H1 (cell line): Measurements from ENCODE around the gene AMIGO2. TPM values are rescaled to one million over a fixed set of nuclear protein-coding genes. Genes with fewer than 3 reads are reported as not detected.

Experiments used
- CHD7 ChIP-seq: fragments of 300-600 bp; sonication (generic); IDR thresholded peaks from 2 replicates; pipeline ENCODE4 v1.7.1; 2012; ENCODE audit warnings: low read length, moderate library complexity, mild to moderate bottlenecking, inconsistent platforms; ENCODE audit not compliant: insufficient replicate concordance
- CTCF ChIP-seq, 3 experiments: IDR thresholded peaks; 1 replicate in 2 of 3; 2 replicates in 1 of 3; pipeline versions ENCODE4 v1.5.1 to v1.6.1; 2011; ENCODE audit warnings: low read length in 3 of 3, mild to moderate bottlenecking in 3 of 3, inconsistent platforms in 2 of 3, low read depth in 1 of 3, moderate library complexity in 1 of 3; ENCODE audit not compliant: insufficient read depth in 1 of 3; ENCODE audit errors: control extremely low read depth in 1 of 3
- EGR1 ChIP-seq: IDR thresholded peaks from 2 replicates; pipeline ENCODE4 v1.6.1; 2011; ENCODE audit warnings: low read depth, low read length, borderline replicate concordance
- GTF2F1 ChIP-seq: IDR thresholded peaks from 2 replicates; pipeline ENCODE4 v1.6.1; 2012; ENCODE audit warnings: low read depth, low read length, improper control_type of control experiment, borderline replicate concordance
- NANOG ChIP-seq: IDR thresholded peaks from 2 replicates; pipeline ENCODE4 v1.6.1; 2011; ENCODE audit warnings: low read length, low read depth, mild to moderate bottlenecking, inconsistent platforms; ENCODE audit not compliant: insufficient read depth, poor library complexity, severe bottlenecking
- NRF1 ChIP-seq: IDR thresholded peaks from 2 replicates; pipeline ENCODE4 v1.6.1; 2011; ENCODE audit warnings: mild to moderate bottlenecking, low read depth, low read length, improper control_type of control experiment
- SIRT6 ChIP-seq: IDR thresholded peaks from one replicate; pipeline ENCODE4 v1.7.1; 2012; ENCODE audit warnings: low read length, inconsistent platforms
- SP4 ChIP-seq: IDR thresholded peaks from 2 replicates; pipeline ENCODE4 v1.6.1; 2012; ENCODE audit warnings: low read length, inconsistent platforms
- TBP ChIP-seq: IDR thresholded peaks from 2 replicates; pipeline ENCODE4 v1.6.1; 2011; ENCODE audit warnings: low read depth, low read length, improper control_type of control experiment
- polyA plus RNA-seq, 7 experiments: library from polyadenylated mRNA; depleted of rRNA in 3 of 7; stranded (reverse) in 5 of 7; unstranded in 2 of 7; fragments of >200 nt in 5 of 7; fragments of 200-250 nt in 2 of 7; gene quantifications; 1 replicate in 5 of 7; 2 replicates in 1 of 7; 4 replicates in 1 of 7; pipeline versions ENCODE4 v1.2.1 to v1.2.3, GENCODE V29; 2011 to 2013; ENCODE audit warnings: missing spikeins in 2 of 7, mixed read lengths in 2 of 7
- total RNA-seq: library from RNA; stranded (reverse); fragmentation: NEBNext Ultra II Directional; extraction: Animal tissue kit (Norgen Biotek cat#: 25700); gene quantifications from 2 replicates; pipeline ENCODE4 v1.2.1, GENCODE V29; 2021

AMIGO2 gene
- total and polyA plus RNA-seq, 2 of the 8 experiments (the other 6 are each of a cell fraction or from before 2014, with no cell fraction given), result 1.7 to 3.3 TPM

- TF ChIP-seq CHD7 (no peak), SIRT6 (no peak), NANOG (no peak), EGR1 (no peak), CTCF (IDR thresholded peaks at IDR 0.05; ENCODE audit: control extremely low read depth in 1 of 3, insufficient read depth in 1 of 3, low read depth in 1 of 3, low read length in 3 of 3) (peak; percentile 21 to 44 (median 41)), NRF1 (no peak), GTF2F1 (no peak), SP4 (no peak), TBP (no peak)
These were observed at the start of gene AMIGO2, which contains the start of gene PCED1B (continued) for GRCh38 chr12:47079468-47079980.
